ENCODE measurements around the gene TRIM15. TPM values are rescaled to one million over a fixed set of nuclear protein-coding genes. Genes with fewer than 3 reads are reported as not detected.
"Not testable (repeated sequence)": the region's sequence is repeated elsewhere in the genome, so short reads cannot be mapped to it uniquely, and the experiment has no call there.

The TRIM15 gene
- total RNA-seq, 2 donors from 2014 or later = not detected

DNA sequence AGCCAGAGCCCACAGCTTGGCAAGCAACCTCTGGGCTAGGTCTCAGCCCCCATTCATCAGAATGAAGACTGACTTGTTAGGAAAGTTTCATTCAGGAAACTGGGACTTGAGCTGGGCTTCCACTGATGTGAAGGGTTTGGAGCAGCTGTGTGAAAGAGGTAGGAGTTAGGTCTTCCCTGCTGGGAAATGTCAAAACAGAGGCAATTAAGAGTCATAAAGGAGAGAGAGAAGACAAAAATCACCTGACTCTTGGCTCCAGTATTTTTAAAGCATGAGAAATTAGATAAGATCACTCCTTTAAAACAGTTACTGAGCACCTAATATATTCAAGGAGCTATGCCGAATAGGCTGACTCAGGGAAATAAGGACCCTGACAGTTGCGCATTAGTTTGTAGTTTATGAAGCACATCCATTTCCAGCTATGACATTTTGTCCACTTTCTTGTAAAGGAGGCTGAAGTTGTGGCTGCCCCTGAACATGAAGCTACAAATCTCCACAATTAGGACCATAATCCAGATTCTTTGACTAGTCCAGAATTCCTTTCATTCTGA, 31.3 kb upstream of the TRIM15 start:
- H3K4me3 ChIP-seq = no peak overlapping the region
- H3K4me1 ChIP-seq = peaks cover 0 to 6% of the 10 kb centered on the region in 2 donors
- H3K27me3 ChIP-seq = peaks cover 20 to 27% of the 10 kb centered on the region in 2 donors
- TF ChIP-seq, protein P1, sequence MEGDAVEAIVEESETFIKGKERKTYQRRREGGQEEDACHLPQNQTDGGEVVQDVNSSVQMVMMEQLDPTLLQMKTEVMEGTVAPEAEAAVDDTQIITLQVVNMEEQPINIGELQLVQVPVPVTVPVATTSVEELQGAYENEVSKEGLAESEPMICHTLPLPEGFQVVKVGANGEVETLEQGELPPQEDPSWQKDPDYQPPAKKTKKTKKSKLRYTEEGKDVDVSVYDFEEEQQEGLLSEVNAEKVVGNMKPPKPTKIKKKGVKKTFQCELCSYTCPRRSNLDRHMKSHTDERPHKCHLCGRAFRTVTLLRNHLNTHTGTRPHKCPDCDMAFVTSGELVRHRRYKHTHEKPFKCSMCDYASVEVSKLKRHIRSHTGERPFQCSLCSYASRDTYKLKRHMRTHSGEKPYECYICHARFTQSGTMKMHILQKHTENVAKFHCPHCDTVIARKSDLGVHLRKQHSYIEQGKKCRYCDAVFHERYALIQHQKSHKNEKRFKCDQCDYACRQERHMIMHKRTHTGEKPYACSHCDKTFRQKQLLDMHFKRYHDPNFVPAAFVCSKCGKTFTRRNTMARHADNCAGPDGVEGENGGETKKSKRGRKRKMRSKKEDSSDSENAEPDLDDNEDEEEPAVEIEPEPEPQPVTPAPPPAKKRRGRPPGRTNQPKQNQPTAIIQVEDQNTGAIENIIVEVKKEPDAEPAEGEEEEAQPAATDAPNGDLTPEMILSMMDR (IDR thresholded peaks at IDR 0.05) = no peak
- no peaks in the 10 kb centered on the region for H3K36me3 ChIP-seq
- DNase-seq (ENCODE audit: low spot score) = no peak
- no peaks in the 10 kb centered on the region for H3K9me3 ChIP-seq
- H3K27ac ChIP-seq = no peak overlapping the region

DNA sequence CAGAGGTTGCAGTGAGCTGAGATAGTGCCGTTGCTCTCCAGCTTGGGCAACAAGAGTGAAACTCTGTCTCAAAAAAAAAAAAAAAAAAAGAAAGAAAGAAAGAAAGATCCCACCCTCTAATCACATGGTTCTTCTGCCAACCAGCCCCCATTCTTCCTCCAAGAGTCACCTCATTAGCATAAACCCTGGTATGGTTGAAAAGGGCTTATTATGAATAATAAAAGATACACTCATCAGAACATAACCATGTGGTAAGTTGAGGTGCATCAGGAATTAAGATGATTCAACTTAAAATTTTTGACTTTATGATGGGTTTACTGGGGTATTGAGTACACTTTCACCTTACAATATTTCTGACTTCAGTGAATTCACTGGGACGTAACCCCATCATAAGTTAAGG, 28.2 kb upstream of the TRIM15 start:
- no peak overlapping the region for H3K4me3 ChIP-seq
- H3K27ac ChIP-seq = no peak overlapping the region
- no peaks in the 10 kb centered on the region for H3K9me3 ChIP-seq
- DNase-seq (ENCODE audit: low spot score) = no peak
- TF ChIP-seq, protein P1 (IDR thresholded peaks at IDR 0.05) = no peak
- H3K4me1 ChIP-seq = no peaks in the 10 kb centered on the region
- peaks cover 3 to 4% of the 10 kb centered on the region in 2 donors for H3K27me3 ChIP-seq
- H3K36me3 ChIP-seq = no peaks in the 10 kb centered on the region

DNA sequence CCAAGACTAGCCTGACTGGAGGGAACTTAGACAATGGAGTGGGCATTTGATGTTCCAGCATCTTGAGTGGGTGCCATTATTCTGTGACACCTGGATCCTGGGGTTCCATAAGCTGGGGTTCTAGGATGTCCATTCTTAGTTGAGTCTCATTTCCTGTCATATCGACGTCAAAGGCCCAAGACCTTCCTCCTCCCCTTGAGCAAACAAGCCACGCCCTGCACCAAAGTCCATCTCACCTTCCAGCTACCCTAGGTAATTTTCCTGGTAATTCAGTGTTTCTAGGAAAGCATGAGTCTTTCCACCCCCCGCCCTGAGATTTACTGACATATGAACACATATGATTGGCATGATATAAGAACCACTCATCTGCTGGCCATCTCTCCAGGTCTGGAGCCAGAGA, 27.6 kb upstream of the TRIM15 start, which contains the start of gene TRIM40:
Gene TRIM40, plus strand, starts transcription at position 384 of the 400 bp plus-strand sequence. CDS start 897 bp downstream, outside the sequence.
- TF ChIP-seq, protein P1 (IDR thresholded peaks at IDR 0.05) = no peak
- DNase-seq (ENCODE audit: low spot score) = no peak

DNA sequence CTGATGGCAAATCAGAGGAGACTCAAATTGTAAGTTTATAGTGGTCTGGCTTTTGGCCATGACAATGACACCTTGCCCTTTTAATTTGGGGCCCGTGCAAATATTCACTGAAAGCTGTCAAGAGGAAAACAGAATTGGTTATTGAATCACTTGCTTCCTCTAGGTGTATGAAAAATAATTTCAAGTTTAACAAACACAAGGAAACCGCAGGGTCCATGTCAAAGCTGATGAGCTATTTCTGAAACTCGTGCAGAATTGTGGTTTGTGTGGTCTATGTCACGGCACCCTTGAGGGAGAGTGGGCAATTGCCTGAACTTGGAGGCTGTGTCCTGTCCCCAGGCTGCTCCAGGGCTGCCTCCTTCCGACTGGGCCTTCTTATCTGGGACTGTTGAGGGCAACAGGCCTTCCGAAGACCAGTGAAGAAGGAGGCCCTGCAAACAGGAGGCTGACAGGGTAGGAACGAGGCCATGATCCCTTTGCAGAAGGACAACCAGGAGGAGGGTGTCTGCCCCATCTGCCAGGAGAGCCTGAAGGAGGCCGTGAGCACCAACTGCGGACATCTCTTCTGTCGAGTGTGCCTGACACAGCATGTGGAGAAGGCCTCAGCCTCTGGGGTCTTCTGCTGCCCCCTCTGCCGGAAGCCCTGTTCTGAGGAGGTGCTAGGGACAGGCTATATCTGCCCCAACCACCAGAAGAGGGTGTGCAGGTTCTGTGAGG, 26.6 kb upstream of the TRIM15 start:
- H3K27me3 ChIP-seq = no peaks in the 10 kb centered on the region

More for the DNA sequence above, 27.6 kb upstream of the TRIM15 start, which contains the start of gene TRIM40:
- Histone ChIP-seq H3K36me3 (no peaks in the 10 kb centered on the region), H3K27me3 (no peaks in the 10 kb centered on the region), H3K4me1 (no peaks in the 10 kb centered on the region), H3K27ac (no peak within 1 kb of the TSS), H3K4me3 (no peak within 1 kb of the TSS), H3K9me3 (no peaks in the 10 kb centered on the region)

DNA sequence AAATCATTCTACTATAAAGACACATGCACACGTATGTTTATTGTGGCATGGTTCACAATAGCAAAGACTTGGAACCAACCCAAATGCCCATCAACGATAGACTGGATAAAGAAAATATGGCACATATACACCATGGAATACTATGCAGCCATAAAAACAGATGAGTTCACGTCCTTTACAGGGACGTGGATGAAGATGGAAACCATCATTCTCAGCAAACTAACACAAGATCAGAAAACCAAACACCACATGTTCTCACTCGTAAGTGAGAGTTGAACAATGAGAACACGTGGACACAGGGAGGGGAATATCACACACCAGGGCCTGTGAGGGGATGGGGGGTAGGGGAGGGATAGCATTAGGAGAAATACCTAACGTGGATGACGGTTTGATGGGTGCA, 23.1 kb upstream of the TRIM15 start:
- H3K4me3 ChIP-seq; H3K9me3 ChIP-seq; DNase-seq (ENCODE audit: low spot score); H3K27ac ChIP-seq; H3K27me3 ChIP-seq; H3K36me3 ChIP-seq; H3K4me1 ChIP-seq: not testable (repeated sequence)

More for the DNA sequence above, 26.6 kb upstream of the TRIM15 start:
- H3K4me1 ChIP-seq = no peaks in the 10 kb centered on the region
- H3K4me3 ChIP-seq = no peak overlapping the region
- H3K27ac ChIP-seq = no peak overlapping the region
- DNase-seq (ENCODE audit: low spot score) = no peak
- H3K9me3 ChIP-seq = no peaks in the 10 kb centered on the region
- no peaks in the 10 kb centered on the region for H3K36me3 ChIP-seq
- TF ChIP-seq, protein P1 (IDR thresholded peaks at IDR 0.05) = no peak

DNA sequence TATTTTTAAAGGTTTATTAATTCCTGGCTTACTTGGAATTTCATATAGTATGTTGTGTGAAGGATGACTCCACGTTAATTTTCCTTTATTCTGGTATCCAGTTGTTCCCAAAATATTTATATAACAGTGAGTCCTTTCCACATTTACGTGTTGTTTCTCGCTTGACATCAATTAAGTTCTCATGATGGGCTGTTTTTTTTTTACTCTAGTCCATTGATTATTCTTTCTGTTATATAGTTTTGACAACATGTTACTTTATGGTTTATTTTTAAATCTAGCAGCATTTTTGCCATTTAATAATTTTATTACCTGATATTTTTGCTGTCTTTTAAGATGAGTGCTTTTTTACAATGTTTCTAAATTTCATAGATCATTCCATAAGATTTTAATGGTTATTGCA, 20.7 kb upstream of the TRIM15 start:
- no peaks in the 10 kb centered on the region for H3K36me3 ChIP-seq
- no peak overlapping the region for H3K4me3 ChIP-seq
- no peaks in the 10 kb centered on the region for H3K4me1 ChIP-seq
- no peak overlapping the region for H3K27ac ChIP-seq
- no peaks in the 10 kb centered on the region for H3K27me3 ChIP-seq
- TF ChIP-seq, protein P1 (IDR thresholded peaks at IDR 0.05) = no peak
- no peaks in the 10 kb centered on the region for H3K9me3 ChIP-seq
- DNase-seq (ENCODE audit: low spot score) = no peak
